Measurements from ENCODE around the gene EVI2B.
"Not testable (repeated sequence)": the region's sequence is repeated elsewhere in the genome, so short reads cannot be mapped to it uniquely, and the experiment has no call there.

Gene EVI2B

GRCh38 chr17:31321481-31321880 lies 7.6 kb upstream of the EVI2B start, which contains the start of gene EVI2A:
TSS of gene EVI2A (minus strand) at chr17:31321622. CDS start at chr17:31319013, 2,609 bp downstream.
- peak; percentile 92 for DNase-seq (ENCODE audit: low read depth)
- TF ChIP-seq CTCF (conservative IDR thresholded peaks at IDR 0.05; ENCODE audit: control insufficient read depth, insufficient read depth, low read depth, low read length), result no peak
- peak within 1 kb of the TSS; percentile 39 for H3K4me3 ChIP-seq (ENCODE audit: control insufficient read depth, low read depth, low read length)

- DNase-seq (ENCODE audit: low read depth), result peak; percentile 58
These were observed 6.9 kb upstream of the EVI2B start for GRCh38 chr17:31320791-31321190.

GRCh38 chr17:31320241-31320640 lies 6.4 kb upstream of the EVI2B start:
- DNase-seq (ENCODE audit: low read depth), result no peak
- TF ChIP-seq CTCF (conservative IDR thresholded peaks at IDR 0.05; ENCODE audit: control insufficient read depth, insufficient read depth, low read depth, low read length), result no peak
- peak overlapping the region; percentile 39 for H3K4me3 ChIP-seq (ENCODE audit: control insufficient read depth, low read depth, low read length)

More at GRCh38 chr17:31320791-31321190, 6.9 kb upstream of the EVI2B start:
- peak overlapping the region; percentile 39 for H3K4me3 ChIP-seq (ENCODE audit: control insufficient read depth, low read depth, low read length)
- TF ChIP-seq CTCF (conservative IDR thresholded peaks at IDR 0.05; ENCODE audit: control insufficient read depth, insufficient read depth, low read depth, low read length), result no peak

- peak; percentile 26 for DNase-seq (ENCODE audit: low read depth)
- no peak for TF ChIP-seq CTCF (conservative IDR thresholded peaks at IDR 0.05; ENCODE audit: control insufficient read depth, insufficient read depth, low read depth, low read length)
- peak overlapping the region; percentile 22 for H3K4me3 ChIP-seq (ENCODE audit: control insufficient read depth, low read depth, low read length)
These were observed 5.2 kb upstream of the EVI2B start for GRCh38 chr17:31318851-31319661.

GRCh38 chr17:31318298-31318801 lies 4.5 kb upstream of the EVI2B start:
- peak overlapping the region; percentile 22 for H3K4me3 ChIP-seq (ENCODE audit: control insufficient read depth, low read depth, low read length)
- no peak for TF ChIP-seq CTCF (conservative IDR thresholded peaks at IDR 0.05; ENCODE audit: control insufficient read depth, insufficient read depth, low read depth, low read length)
- peak; percentile 96 for DNase-seq (ENCODE audit: low read depth)

- no peak overlapping the region for H3K4me3 ChIP-seq (ENCODE audit: control insufficient read depth, low read depth, low read length)
- no peak for TF ChIP-seq CTCF (conservative IDR thresholded peaks at IDR 0.05; ENCODE audit: control insufficient read depth, insufficient read depth, low read depth, low read length)
These were observed 887 bp upstream of the EVI2B start for GRCh38 chr17:31314782-31315100.

GRCh38 chr17:31312223-31312622 lies 1.6 kb downstream of the EVI2B start:
- not testable (repeated sequence) for DNase-seq (ENCODE audit: low read depth); H3K4me3 ChIP-seq (ENCODE audit: control insufficient read depth, low read depth, low read length)

More at GRCh38 chr17:31314782-31315100, 887 bp upstream of the EVI2B start:
- DNase-seq (ENCODE audit: low read depth), result no peak

Data from fibroblast of mammary gland (primary cell).